H9 (cell line): ENCODE data around the gene OR7A10. TPM values are rescaled to one million over a fixed set of nuclear protein-coding genes. Genes with fewer than 3 reads are reported as not detected.

ENCODE experiments used
- DNase-seq: peaks from one replicate; pipeline ENCODE4 v3.0.0-alpha.2; 2017
- H2AFZ ChIP-seq: one replicate; pipeline ENCODE4 v1.6.1; 2013; ENCODE audit warnings: mild to moderate bottlenecking, low read length, control low read depth, moderate library complexity
- H2AK5ac ChIP-seq: 2 replicates; pipeline ENCODE4 v1.6.1; 2013; ENCODE audit warnings: low read length, control low read depth, mixed read lengths; ENCODE audit not compliant: insufficient read length
- H2BK120ac ChIP-seq: one replicate; pipeline ENCODE4 v1.6.1; 2013; ENCODE audit warnings: low read depth, mild to moderate bottlenecking, low read length, control low read depth, inconsistent platforms; ENCODE audit not compliant: poor library complexity, severe bottlenecking
- H2BK12ac ChIP-seq: 2 replicates; pipeline ENCODE4 v1.6.1; 2013; ENCODE audit warnings: low read length, control low read depth, mixed read lengths, low read depth; ENCODE audit not compliant: insufficient read length
- H2BK15ac ChIP-seq: 2 replicates; pipeline ENCODE4 v1.6.1; 2013; ENCODE audit warnings: low read depth, low read length, control low read depth
- H2BK20ac ChIP-seq: one replicate; pipeline ENCODE4 v1.6.1; 2013; ENCODE audit warnings: low read depth, mild to moderate bottlenecking, low read length, control low read depth, inconsistent platforms; ENCODE audit not compliant: poor library complexity, severe bottlenecking
- H2BK5ac ChIP-seq: 2 replicates; pipeline ENCODE4 v1.6.1; 2013; ENCODE audit warnings: low read length, control low read depth, mixed read lengths; ENCODE audit not compliant: insufficient read length
- H3K14ac ChIP-seq: 2 replicates; pipeline ENCODE4 v1.6.1; 2013; ENCODE audit warnings: low read length, control low read depth; ENCODE audit not compliant: insufficient read depth
- H3K18ac ChIP-seq: 2 replicates; pipeline ENCODE4 v1.6.1; 2013; ENCODE audit warnings: low read depth, mild to moderate bottlenecking, mixed read lengths, low read length, control low read depth; ENCODE audit not compliant: insufficient read length
- H3K23ac ChIP-seq: 2 replicates; pipeline ENCODE4 v1.6.1; 2013; ENCODE audit warnings: low read length, control low read depth, mixed read lengths, low read depth; ENCODE audit not compliant: insufficient read length
- H3K23me2 ChIP-seq: 2 replicates; pipeline ENCODE4 v1.6.1; 2013; ENCODE audit warnings: low read depth, mild to moderate bottlenecking, mixed read lengths, low read length, control low read depth; ENCODE audit not compliant: insufficient read length, poor library complexity, severe bottlenecking
- H3K27ac ChIP-seq: 2 replicates; pipeline ENCODE4 v1.5.1; 2013; ENCODE audit warnings: low read length, control low read depth, mixed read lengths, low read depth; ENCODE audit not compliant: insufficient read length
- H3K27me3 ChIP-seq: 2 replicates; pipeline ENCODE4 v1.6.1; 2013; ENCODE audit warnings: low read length, control low read depth, inconsistent platforms; ENCODE audit not compliant: insufficient read depth
- H3K4ac ChIP-seq: 2 replicates; pipeline ENCODE4 v1.6.1; 2013; ENCODE audit warnings: low read depth, mild to moderate bottlenecking, control low read depth, inconsistent platforms, low read length, moderate library complexity
- H3K4me1 ChIP-seq: 2 replicates; pipeline ENCODE4 v1.6.1; 2013; ENCODE audit warnings: low read length, control low read depth, inconsistent platforms; ENCODE audit not compliant: insufficient read depth
- H3K4me2 ChIP-seq: 2 replicates; pipeline ENCODE4 v1.6.1; 2013; ENCODE audit warnings: low read length, control low read depth, mixed read lengths; ENCODE audit not compliant: insufficient read length, insufficient read depth
- H3K56ac ChIP-seq: 2 replicates; pipeline ENCODE4 v1.6.1; 2013; ENCODE audit warnings: low read depth, mild to moderate bottlenecking, mixed read lengths, low read length, control low read depth; ENCODE audit not compliant: insufficient read length
- H3K79me1 ChIP-seq: 2 replicates; pipeline ENCODE4 v1.6.1; 2013; ENCODE audit warnings: low read depth, mild to moderate bottlenecking, moderate library complexity, low read length, control low read depth, inconsistent platforms; ENCODE audit not compliant: insufficient read depth, poor library complexity, severe bottlenecking
- H3K79me2 ChIP-seq: 2 replicates; pipeline ENCODE4 v1.6.1; 2013; ENCODE audit warnings: low read length, control low read depth, inconsistent platforms; ENCODE audit not compliant: insufficient read depth
- H3K9ac ChIP-seq: 2 replicates; pipeline ENCODE4 v1.6.1; 2013; ENCODE audit warnings: low read length, control low read depth, mixed read lengths; ENCODE audit not compliant: insufficient read length; ENCODE audit errors: extremely low read depth
- H3K9me3 ChIP-seq: one replicate; pipeline ENCODE4 v1.6.1; 2013; ENCODE audit warnings: low read depth, low read length, inconsistent platforms; ENCODE audit not compliant: control insufficient read depth
- H3T11ph ChIP-seq: one replicate; pipeline ENCODE4 v1.6.1; 2013; ENCODE audit warnings: mild to moderate bottlenecking, low read length, control low read depth, inconsistent platforms
- H4K20me1 ChIP-seq: one replicate; pipeline ENCODE4 v1.6.1; 2013; ENCODE audit not compliant: control insufficient read depth, insufficient read length, insufficient read depth
- H4K5ac ChIP-seq: 2 replicates; pipeline ENCODE4 v1.6.1; 2013; ENCODE audit warnings: low read depth, mild to moderate bottlenecking, mixed read lengths, low read length, control low read depth; ENCODE audit not compliant: insufficient read length
- H4K8ac ChIP-seq: replicated peaks from 2 replicates; pipeline ENCODE4 v1.6.1; 2013; ENCODE audit warnings: low read length, control low read depth, mixed read lengths, low read depth; ENCODE audit not compliant: insufficient read length
- H4K91ac ChIP-seq: 2 replicates; pipeline ENCODE4 v1.6.1; 2013; ENCODE audit warnings: low read depth, mild to moderate bottlenecking, moderate library complexity, mixed read lengths, low read length, control low read depth; ENCODE audit not compliant: insufficient read length
- H3K27ac Mint-ChIP-seq, 3 experiments: 2 replicates in 2 of 3; 3 replicates in 1 of 3; pipeline ENCODE4 v1.8.0; 2020 to 2021; ENCODE audit warnings: mixed read lengths in 3 of 3, mild to moderate bottlenecking in 1 of 3, moderate library complexity in 1 of 3
- H3K27me3 Mint-ChIP-seq: 2 replicates; pipeline ENCODE4 v1.8.0; 2021; ENCODE audit warnings: low read depth, mild to moderate bottlenecking, moderate library complexity, mixed read lengths
- H3K36me3 Mint-ChIP-seq, 3 experiments: 2 replicates in 2 of 3; 3 replicates in 1 of 3; pipeline ENCODE4 v1.8.0; 2020 to 2021; ENCODE audit warnings: low read depth in 3 of 3, mixed read lengths in 3 of 3; ENCODE audit not compliant: insufficient read depth in 1 of 3
- H3K4me1 Mint-ChIP-seq, 2 experiments: 2 replicates each; pipeline ENCODE4 v1.8.0; 2020; ENCODE audit warnings: mixed read lengths in 2 of 2
- H3K4me3 Mint-ChIP-seq, 2 experiments: 2 replicates in 1 of 2; 3 replicates in 1 of 2; pipeline ENCODE4 v1.8.0; 2020 to 2021; ENCODE audit warnings: mild to moderate bottlenecking in 2 of 2, mixed read lengths in 2 of 2, moderate library complexity in 1 of 2
- H3K9me3 Mint-ChIP-seq, 2 experiments: 2 replicates in 1 of 2; 3 replicates in 1 of 2; pipeline ENCODE4 v1.8.0; 2020; ENCODE audit warnings: mild to moderate bottlenecking in 2 of 2, mixed read lengths in 2 of 2, moderate library complexity in 1 of 2
- WGBS: extraction: QIAGEN DNeasy Blood & Tissue Kit; methylation state at CpG from one replicate; pipeline ENCODE4 v1.1.7; 2013; ENCODE audit warnings: missing lambda C conversion rate, low lambda C conversion rate, mixed read lengths; ENCODE audit not compliant: insufficient read length; ENCODE audit errors: extremely low coverage; 5-methylcytosine and 5-hydroxymethylcytosine counted together
- total RNA-seq: library from RNA; stranded (reverse); gene quantifications from 2 replicates; pipeline ENCODE4 v1.2.1, GENCODE V29; 2021
- TF ChIP-seq, protein P1 (sequence below): fragments of 200-600 bp; sonication (generic); conservative IDR thresholded peaks from 3 replicates; pipeline ENCODE4 v1.8.0; 2021; ENCODE audit warnings: antibody characterized with exemption, mild to moderate bottlenecking

OR7A10 gene
- total RNA-seq, 1 experiment from 2014 or later: not detected

GRCh38 chr19:14889994-14890642 is 41.4 kb upstream of the OR7A10 start:
- Histone ChIP-seq H3K9me3 (no peaks in the 10 kb centered on the region), H3K79me1 (no peaks in the 10 kb centered on the region), H4K8ac (no peak overlapping the region), H3K14ac (no peak overlapping the region), H2AK5ac (no peak overlapping the region), H3K79me2 (no peaks in the 10 kb centered on the region), H3K18ac (no peak overlapping the region), H2AFZ (no peak overlapping the region), H2BK15ac (no peak overlapping the region), H4K20me1 (no peaks in the 10 kb centered on the region), H3K23me2 (no peaks in the 10 kb centered on the region), H4K5ac (no peak overlapping the region), H3T11ph (no peak overlapping the region), H3K4me1 (no peaks in the 10 kb centered on the region), H4K91ac (no peak overlapping the region), H3K23ac (no peak overlapping the region), H3K27me3 (no peaks in the 10 kb centered on the region; the same call in 1 of the 2 replicates), H2BK20ac (no peak overlapping the region), H3K27ac (no peak overlapping the region), H2BK12ac (no peak overlapping the region), H3K56ac (no peak overlapping the region), H2BK5ac (no peak overlapping the region), H2BK120ac (no peak overlapping the region), H3K4me2 (no peak overlapping the region), H3K4ac (no peak overlapping the region), H3K9ac (no peak overlapping the region)
- no CpG with 5 or more reads among the region's 3 CpGs for WGBS
- DNase-seq: no peak
- peaks cover 15 to 88% of the 10 kb centered on the region in 2 experiments for H3K9me3 Mint-ChIP-seq
- peaks cover 5% of the 10 kb centered on the region for H3K27me3 Mint-ChIP-seq
- no peaks in the 10 kb centered on the region for H3K4me1 Mint-ChIP-seq
- no peak overlapping the region for H3K27ac Mint-ChIP-seq
- TF ChIP-seq, protein P1, sequence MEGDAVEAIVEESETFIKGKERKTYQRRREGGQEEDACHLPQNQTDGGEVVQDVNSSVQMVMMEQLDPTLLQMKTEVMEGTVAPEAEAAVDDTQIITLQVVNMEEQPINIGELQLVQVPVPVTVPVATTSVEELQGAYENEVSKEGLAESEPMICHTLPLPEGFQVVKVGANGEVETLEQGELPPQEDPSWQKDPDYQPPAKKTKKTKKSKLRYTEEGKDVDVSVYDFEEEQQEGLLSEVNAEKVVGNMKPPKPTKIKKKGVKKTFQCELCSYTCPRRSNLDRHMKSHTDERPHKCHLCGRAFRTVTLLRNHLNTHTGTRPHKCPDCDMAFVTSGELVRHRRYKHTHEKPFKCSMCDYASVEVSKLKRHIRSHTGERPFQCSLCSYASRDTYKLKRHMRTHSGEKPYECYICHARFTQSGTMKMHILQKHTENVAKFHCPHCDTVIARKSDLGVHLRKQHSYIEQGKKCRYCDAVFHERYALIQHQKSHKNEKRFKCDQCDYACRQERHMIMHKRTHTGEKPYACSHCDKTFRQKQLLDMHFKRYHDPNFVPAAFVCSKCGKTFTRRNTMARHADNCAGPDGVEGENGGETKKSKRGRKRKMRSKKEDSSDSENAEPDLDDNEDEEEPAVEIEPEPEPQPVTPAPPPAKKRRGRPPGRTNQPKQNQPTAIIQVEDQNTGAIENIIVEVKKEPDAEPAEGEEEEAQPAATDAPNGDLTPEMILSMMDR: no peak
- no peak overlapping the region for H3K4me3 Mint-ChIP-seq
- peaks cover 0 to 20% (median 11%) of the 10 kb centered on the region in 3 experiments; a peak in 4 of 7 replicates for H3K36me3 Mint-ChIP-seq
